Retinal pigment epithelial cell (primary cell): Measurements from ENCODE around the gene CPLANE2.
"Not testable (repeated sequence)": the region's sequence is repeated elsewhere in the genome, so short reads cannot be mapped to it uniquely, and the experiment has no call there.

Source experiments
- DNase-seq: peaks from one replicate; pipeline ENCODE4 v3.0.0-alpha.2; 2010; ENCODE audit warnings: low read depth
- H3K4me3 ChIP-seq: 2 replicates; pipeline ENCODE4 v1.5.1; 2011; ENCODE audit warnings: mild to moderate bottlenecking, low read length, control low read depth, moderate library complexity
- CTCF ChIP-seq: conservative IDR thresholded peaks from 2 replicates; pipeline ENCODE4 v1.5.1; 2011; ENCODE audit warnings: low read depth, low read length, control low read depth, inconsistent platforms

CPLANE2 gene

GRCh38 chr1:16203550-16203949, 33.4 kb downstream of the CPLANE2 start:
- TF ChIP-seq CTCF: no peak
- DNase-seq: no peak
- no peak overlapping the region for H3K4me3 ChIP-seq

DNA sequence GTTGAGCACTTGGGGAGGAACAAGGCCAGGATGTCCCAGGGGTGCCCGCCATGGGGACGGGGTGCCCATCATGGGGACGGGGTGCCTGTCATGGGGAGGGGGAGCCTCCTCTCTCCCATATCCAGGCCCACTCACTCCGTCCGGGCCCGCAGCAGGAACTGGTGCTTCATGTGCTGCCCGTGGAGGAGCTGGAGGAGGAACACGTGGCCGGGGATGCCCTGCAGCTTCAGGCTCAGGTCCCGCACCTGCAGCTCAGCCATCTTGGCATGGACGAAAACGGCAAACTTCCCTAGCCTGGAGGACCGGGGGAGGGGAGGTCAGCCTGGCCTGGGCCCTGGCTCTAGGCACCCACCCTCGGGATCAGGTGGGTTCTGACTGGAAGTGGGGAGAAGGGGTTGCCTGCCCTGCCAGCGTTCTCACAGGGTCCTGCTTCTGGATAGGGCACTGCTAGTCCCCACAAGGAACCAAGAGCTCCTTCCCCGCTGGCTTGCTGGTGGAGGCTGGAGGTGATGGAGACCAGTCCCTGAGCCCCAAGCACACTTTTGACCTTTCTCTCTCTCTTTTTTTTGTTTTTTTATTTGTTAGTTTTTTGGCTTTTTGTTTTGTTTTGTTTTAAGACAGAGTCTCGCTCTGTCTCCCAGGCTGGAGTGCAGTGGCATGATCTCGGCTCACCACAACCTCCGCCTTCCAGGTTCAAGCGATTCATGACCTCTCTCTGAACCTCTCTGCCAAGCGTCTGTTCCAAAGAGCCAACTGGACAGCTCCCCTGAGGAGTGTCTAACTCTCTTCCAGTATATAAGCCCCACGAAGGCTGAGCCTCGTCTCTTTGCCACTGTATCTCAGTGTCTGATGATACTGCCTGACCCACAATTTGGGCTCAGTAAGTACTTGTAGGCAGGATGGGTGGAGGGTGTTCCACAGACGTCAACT, 34.4 kb downstream of the CPLANE2 start:
- DNase-seq: no peak
- H3K4me3 ChIP-seq: no peak overlapping the region
- TF ChIP-seq CTCF: no peak

GRCh38 chr1:16199700-16200099, 37.3 kb downstream of the CPLANE2 start:
- TF ChIP-seq CTCF: no peak
- H3K4me3 ChIP-seq: no peak overlapping the region

DNA sequence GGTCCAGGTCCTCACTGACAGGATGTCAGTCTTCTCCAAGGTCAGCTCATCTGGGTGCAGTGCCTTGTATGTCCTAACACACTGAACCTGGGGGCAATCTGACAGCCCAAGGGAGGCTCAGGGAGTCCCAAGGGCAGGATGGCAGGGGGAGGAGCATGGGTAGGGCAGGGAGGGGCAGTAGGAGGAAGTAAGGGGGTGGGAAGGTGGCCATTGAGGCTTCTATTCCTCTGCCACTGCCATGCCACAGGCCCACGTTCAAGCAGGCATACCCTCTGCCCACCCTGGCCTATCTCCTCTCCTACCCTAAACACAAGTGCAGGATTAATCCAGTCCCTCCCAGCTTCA, 37.9 kb downstream of the CPLANE2 start:
- no peak for TF ChIP-seq CTCF
- H3K4me3 ChIP-seq: no peak overlapping the region
- DNase-seq: no peak

More at GRCh38 chr1:16199700-16200099, 37.3 kb downstream of the CPLANE2 start:
- DNase-seq: no peak

DNA sequence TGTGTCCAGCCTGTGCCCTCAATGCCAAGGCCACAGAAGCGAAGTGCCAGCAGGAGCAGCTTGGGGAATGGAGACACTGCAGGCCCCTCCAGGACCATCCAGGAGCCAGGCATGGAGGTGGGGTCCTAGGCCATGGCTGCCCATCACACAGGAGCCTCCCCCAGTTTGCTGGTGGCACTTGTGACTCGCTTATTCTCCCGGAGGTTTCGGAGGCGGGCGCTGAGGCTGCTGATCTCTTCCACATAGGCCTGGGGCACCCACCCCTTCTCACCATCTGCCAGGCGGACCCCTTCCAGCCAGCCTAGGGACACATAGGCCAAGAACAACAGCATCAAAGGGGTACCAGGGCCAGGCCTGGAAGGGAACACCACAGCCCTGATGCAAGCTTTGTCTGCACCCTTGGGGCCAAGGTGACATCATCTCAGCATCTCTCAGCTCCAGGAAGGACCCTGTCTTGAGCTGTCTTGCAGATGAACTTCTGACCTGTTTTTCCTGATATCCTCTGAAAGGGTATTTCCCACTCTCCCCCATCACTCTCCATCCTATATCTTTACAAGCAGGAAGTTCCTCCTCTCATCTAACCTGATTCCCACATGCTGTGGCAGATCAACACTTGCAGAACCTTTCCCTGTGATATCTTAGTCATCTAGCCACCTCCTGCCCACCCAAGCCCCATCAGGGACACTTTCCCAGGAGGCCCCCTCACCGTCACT, 38.4 kb downstream of the CPLANE2 start:
- no peak for DNase-seq
- TF ChIP-seq CTCF: no peak
- no peak overlapping the region for H3K4me3 ChIP-seq

GRCh38 chr1:16196874-16197273, 40.1 kb downstream of the CPLANE2 start:
- TF ChIP-seq CTCF: no peak
- DNase-seq: no peak
- no peak overlapping the region for H3K4me3 ChIP-seq

- not testable (repeated sequence) for H3K4me3 ChIP-seq
Measured at GRCh38 chr1:16196139-16196538, 40.8 kb downstream of the CPLANE2 start.

More at GRCh38 chr1:16196139-16196538, 40.8 kb downstream of the CPLANE2 start:
- DNase-seq: not testable (repeated sequence)
